WTC11 (cell line): ENCODE results near the gene PRKACB.

Source experiments
- CTCF ChIP-seq: fragments of 200-600 bp; IDR thresholded peaks from 2 replicates; pipeline ENCODE4 v1.8.0; 2022; ENCODE audit warnings: antibody characterized with exemption
- IRF2 ChIP-seq: sonication (generic); formaldehyde crosslinking; IDR thresholded peaks from 2 replicates; pipeline ENCODE4 v1.8.0; 2022; ENCODE audit warnings: low read depth, missing genetic modification reagents, borderline replicate concordance
- MAX ChIP-seq: sonication (generic); formaldehyde crosslinking; IDR thresholded peaks from 2 replicates; pipeline ENCODE4 v1.8.0; 2022; ENCODE audit warnings: mild to moderate bottlenecking, missing genetic modification reagents
- SP1 ChIP-seq: sonication (generic); formaldehyde crosslinking; conservative IDR thresholded peaks from 2 replicates; pipeline ENCODE4 v1.8.1; 2022; ENCODE audit warnings: missing genetic modification reagents
- TF ChIP-seq, protein P1 (sequence below): sonication (generic); formaldehyde crosslinking; IDR thresholded peaks from 2 replicates; pipeline ENCODE4 v1.8.1; 2022; ENCODE audit warnings: missing genetic modification reagents, borderline replicate concordance

- no peak for TF ChIP-seq MAX (CRISPR knock-in tag)
- TF ChIP-seq CTCF = no peak
- TF ChIP-seq IRF2 (CRISPR knock-in tag) = no peak
- TF ChIP-seq, protein P1, sequence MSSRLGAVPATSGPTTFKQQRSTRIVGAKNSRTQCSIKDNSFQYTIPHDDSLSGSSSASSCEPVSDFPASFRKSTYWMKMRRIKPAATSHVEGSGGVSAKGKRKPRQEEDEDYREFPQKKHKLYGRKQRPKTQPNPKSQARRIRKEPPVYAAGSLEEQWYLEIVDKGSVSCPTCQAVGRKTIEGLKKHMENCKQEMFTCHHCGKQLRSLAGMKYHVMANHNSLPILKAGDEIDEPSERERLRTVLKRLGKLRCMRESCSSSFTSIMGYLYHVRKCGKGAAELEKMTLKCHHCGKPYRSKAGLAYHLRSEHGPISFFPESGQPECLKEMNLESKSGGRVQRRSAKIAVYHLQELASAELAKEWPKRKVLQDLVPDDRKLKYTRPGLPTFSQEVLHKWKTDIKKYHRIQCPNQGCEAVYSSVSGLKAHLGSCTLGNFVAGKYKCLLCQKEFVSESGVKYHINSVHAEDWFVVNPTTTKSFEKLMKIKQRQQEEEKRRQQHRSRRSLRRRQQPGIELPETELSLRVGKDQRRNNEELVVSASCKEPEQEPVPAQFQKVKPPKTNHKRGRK (CRISPR knock-in tag) = no peak
- TF ChIP-seq SP1 = no peak
Measured at GRCh38 chr1:84253036-84253435, 109.0 kb downstream of the PRKACB start.
